LNCaP clone FGC (cell line): ENCODE measurements around the gene MAOA.

Experiments used
- DNase-seq: peaks from one replicate; pipeline ENCODE4 v3.0.0-alpha.2; 2011; ENCODE audit warnings: low read depth
- H3K4me3 ChIP-seq: 2 replicates; pipeline ENCODE4 v1.5.1; 2011; ENCODE audit warnings: mild to moderate bottlenecking, low read depth, low read length, control low read depth
- CTCF ChIP-seq: IDR thresholded peaks from 2 replicates; pipeline ENCODE4 v1.5.1; 2012; ENCODE audit warnings: mild to moderate bottlenecking; ENCODE audit not compliant: control insufficient read depth, insufficient read depth; ENCODE audit errors: extremely low read depth

Gene MAOA

DNA sequence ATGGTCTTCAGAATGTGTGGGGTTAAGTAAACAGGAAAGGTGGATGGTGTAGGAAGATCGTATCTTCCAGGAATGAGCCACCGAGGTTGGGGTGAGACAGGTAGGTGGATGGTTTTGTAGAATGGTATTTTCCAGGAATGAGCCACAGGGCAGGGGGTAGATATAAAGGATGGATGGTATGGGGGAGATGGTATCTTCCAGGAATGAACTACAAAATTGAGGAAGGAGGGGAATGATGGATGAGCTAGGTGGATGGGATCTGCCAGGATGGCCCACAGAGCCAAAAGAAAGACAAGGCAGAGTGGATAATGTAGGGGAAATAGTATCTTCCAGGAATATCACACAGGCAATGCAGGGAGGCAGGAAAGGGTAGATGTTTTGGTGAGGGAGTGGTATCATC, 60.0 kb downstream of the MAOA start:
- no peak for DNase-seq
- no peak overlapping the region for H3K4me3 ChIP-seq
- no peak for TF ChIP-seq CTCF

GRCh38 chrX:43716696-43717095, 60.6 kb downstream of the MAOA start:
- no peak for TF ChIP-seq CTCF
- H3K4me3 ChIP-seq: no peak overlapping the region
- DNase-seq: no peak

DNA sequence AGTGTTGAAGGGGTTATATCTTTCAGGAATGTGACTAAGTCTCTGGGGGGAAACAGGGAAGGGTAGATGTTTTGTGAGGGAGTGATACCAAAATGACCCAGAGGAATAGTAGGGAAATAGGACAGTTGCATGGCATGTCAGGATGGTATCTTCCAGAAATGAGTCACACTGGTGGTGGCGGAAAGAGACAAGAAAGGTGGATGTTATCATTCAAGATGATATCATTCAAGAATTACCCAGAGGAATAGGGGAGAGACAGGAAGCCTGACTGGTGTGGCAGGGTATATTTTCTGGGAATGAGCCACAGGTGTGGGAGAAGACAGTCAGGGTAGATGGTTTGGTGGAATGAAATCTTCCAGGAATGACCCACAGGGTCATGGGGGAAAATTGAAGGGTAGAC, 61.1 kb downstream of the MAOA start:
- no peak for DNase-seq
- H3K4me3 ChIP-seq: no peak overlapping the region
- no peak for TF ChIP-seq CTCF

DNA sequence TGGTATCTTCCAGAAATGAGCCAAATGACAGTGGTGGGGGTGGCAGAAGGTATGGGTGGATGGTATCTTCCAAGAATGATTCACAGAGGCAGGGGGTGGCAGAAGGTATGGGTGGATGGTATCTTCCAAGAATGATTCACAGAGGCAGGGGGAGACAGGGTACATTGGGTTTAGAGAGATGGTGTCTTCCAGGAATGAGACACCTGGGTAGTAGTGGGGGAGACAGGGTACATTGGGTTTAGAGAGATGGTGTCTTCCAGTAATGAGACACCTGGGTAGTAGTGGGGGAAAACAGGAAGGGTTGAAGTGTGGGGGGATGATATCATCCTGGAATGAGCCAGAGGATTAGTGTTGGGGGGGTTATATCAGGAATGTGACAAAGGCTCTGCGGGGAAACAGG, 62.0 kb downstream of the MAOA start:
- no peak for DNase-seq
- no peak for TF ChIP-seq CTCF
- no peak overlapping the region for H3K4me3 ChIP-seq

GRCh38 chrX:43718546-43718945, 62.4 kb downstream of the MAOA start:
- no peak overlapping the region for H3K4me3 ChIP-seq
- no peak for DNase-seq
- TF ChIP-seq CTCF: no peak

DNA sequence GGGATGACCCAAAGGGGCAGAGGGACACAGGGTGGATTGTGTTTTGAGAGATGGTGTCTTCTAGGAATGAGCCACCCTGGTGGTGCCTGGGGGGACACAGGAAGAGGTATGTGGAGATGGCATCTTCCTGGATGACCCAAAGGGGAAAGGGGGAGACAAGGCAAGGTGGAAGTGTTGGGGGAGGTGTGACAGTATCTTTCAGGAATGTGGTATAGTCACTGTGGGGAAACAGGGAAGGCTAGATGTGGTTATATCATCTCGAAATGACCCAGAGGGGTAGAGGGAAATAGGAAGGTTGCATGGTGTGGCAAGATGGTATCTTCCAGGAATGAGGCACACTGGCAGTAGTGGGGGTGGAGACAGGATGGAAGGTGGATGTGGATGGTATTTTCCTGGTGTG, 62.9 kb downstream of the MAOA start:
- no peak for DNase-seq
- no peak for TF ChIP-seq CTCF

GRCh38 chrX:43720082-43720481, 64.0 kb downstream of the MAOA start:
- no peak for TF ChIP-seq CTCF
- DNase-seq: no peak
- no peak overlapping the region for H3K4me3 ChIP-seq

More for the DNA sequence above, 62.9 kb downstream of the MAOA start:
- no peak overlapping the region for H3K4me3 ChIP-seq
